ENCODE measurements around the gene DICER1.
A peak's percentile ranks its signal among the peaks of the same experiment; 100 is the strongest.
"Not testable (repeated sequence)": the region's sequence is repeated elsewhere in the genome, so short reads cannot be mapped to it uniquely, and the experiment has no call there.

Gene DICER1

GRCh38 chr14:95189367-95190132 is 32.2 kb upstream of the DICER1 start:
- in situ Hi-C loops (cut with MboI; ENCODE audit: low pct_unique_long_range_greater_than_20kb, low sequenced_read_pairs): no loop called here
- DNase-seq: no peak

- in situ Hi-C loops (cut with MboI; ENCODE audit: low pct_unique_long_range_greater_than_20kb, low sequenced_read_pairs): no loop called here
- DNase-seq: no peak
Measured at GRCh38 chr14:95188380-95188779, 31.1 kb upstream of the DICER1 start.

GRCh38 chr14:95185767-95186392 is 28.6 kb upstream of the DICER1 start:
- DNase-seq: peak; percentile 73
- in situ Hi-C loops (cut with MboI; ENCODE audit: low pct_unique_long_range_greater_than_20kb, low sequenced_read_pairs): no loop called here

GRCh38 chr14:95185033-95185766 is 27.9 kb upstream of the DICER1 start:
- in situ Hi-C loops (cut with MboI; ENCODE audit: low pct_unique_long_range_greater_than_20kb, low sequenced_read_pairs): no loop called here
- DNase-seq: peak; percentile 85

GRCh38 chr14:95184413-95184790 is 27.1 kb upstream of the DICER1 start:
- in situ Hi-C loops (cut with MboI; ENCODE audit: low pct_unique_long_range_greater_than_20kb, low sequenced_read_pairs): no loop called here
- DNase-seq: no peak

GRCh38 chr14:95183532-95184412 is 26.4 kb upstream of the DICER1 start:
- no peak for DNase-seq
- in situ Hi-C loops (cut with MboI; ENCODE audit: low pct_unique_long_range_greater_than_20kb, low sequenced_read_pairs): no loop called here

- in situ Hi-C loops (cut with MboI; ENCODE audit: low pct_unique_long_range_greater_than_20kb, low sequenced_read_pairs): no loop called here
- no peak for DNase-seq
Measured at GRCh38 chr14:95183082-95183481, 25.8 kb upstream of the DICER1 start.

GRCh38 chr14:95182379-95182778 is 25.1 kb upstream of the DICER1 start:
- no peak for DNase-seq
- in situ Hi-C loops (cut with MboI; ENCODE audit: low pct_unique_long_range_greater_than_20kb, low sequenced_read_pairs): no loop called here

GRCh38 chr14:95180966-95181741 is 23.8 kb upstream of the DICER1 start:
- in situ Hi-C loops (cut with MboI; ENCODE audit: low pct_unique_long_range_greater_than_20kb, low sequenced_read_pairs): no loop called here

GRCh38 chr14:95175670-95176069 is 18.3 kb upstream of the DICER1 start:
- in situ Hi-C loops (cut with MboI; ENCODE audit: low pct_unique_long_range_greater_than_20kb, low sequenced_read_pairs); DNase-seq: not testable (repeated sequence)

More at GRCh38 chr14:95180966-95181741, 23.8 kb upstream of the DICER1 start:
- no peak for DNase-seq

- in situ Hi-C loops (cut with MboI; ENCODE audit: low pct_unique_long_range_greater_than_20kb, low sequenced_read_pairs): no loop called here
- no peak for DNase-seq
Measured at GRCh38 chr14:95174184-95174792, 17.0 kb upstream of the DICER1 start.

- no peak for DNase-seq
- in situ Hi-C loops (cut with MboI; ENCODE audit: low pct_unique_long_range_greater_than_20kb, low sequenced_read_pairs): no loop called here
Measured at GRCh38 chr14:95173518-95173917, 16.2 kb upstream of the DICER1 start.

- no peak for DNase-seq
- in situ Hi-C loops (cut with MboI; ENCODE audit: low pct_unique_long_range_greater_than_20kb, low sequenced_read_pairs): no loop called here
Measured at GRCh38 chr14:95167177-95167576, 9.8 kb upstream of the DICER1 start.

- DNase-seq: no peak
- in situ Hi-C loops (cut with MboI; ENCODE audit: low pct_unique_long_range_greater_than_20kb, low sequenced_read_pairs): no loop called here
Measured at GRCh38 chr14:95165517-95165916, 8.2 kb upstream of the DICER1 start.

- in situ Hi-C loops (cut with MboI; ENCODE audit: low pct_unique_long_range_greater_than_20kb, low sequenced_read_pairs): no loop called here
- DNase-seq: no peak
Measured at GRCh38 chr14:95164506-95164905, 7.2 kb upstream of the DICER1 start.

- DNase-seq: no peak
- in situ Hi-C loops (cut with MboI; ENCODE audit: low pct_unique_long_range_greater_than_20kb, low sequenced_read_pairs): no loop called here
Measured at GRCh38 chr14:95163666-95164065, 6.3 kb upstream of the DICER1 start.

GRCh38 chr14:95163132-95163531 is 5.8 kb upstream of the DICER1 start:
- no peak for DNase-seq

GRCh38 chr14:95162641-95163040 is 5.3 kb upstream of the DICER1 start:
- in situ Hi-C loops (cut with MboI; ENCODE audit: low pct_unique_long_range_greater_than_20kb, low sequenced_read_pairs): no loop called here
- DNase-seq: no peak

More at GRCh38 chr14:95163132-95163531, 5.8 kb upstream of the DICER1 start:
- in situ Hi-C loops (cut with MboI; ENCODE audit: low pct_unique_long_range_greater_than_20kb, low sequenced_read_pairs): no loop called here
